T-cell (primary cell): Measurements from ENCODE around the gene C2orf76. TPM values are rescaled to one million over a fixed set of nuclear protein-coding genes. Genes with fewer than 3 reads are reported as not detected.

Source experiments
- ATAC-seq, 4 experiments: fragments of 200-7000 bp in 3 of 4; fragments of 150-1000 bp in 1 of 4; cut with Tn5 transposase; replicated peaks in 1 of 4; 1 replicate in 3 of 4; 2 replicates in 1 of 4; pipeline ENCODE4 v1.10.0; 2021; ENCODE audit warnings: moderate library complexity in 3 of 4, mild to moderate bottlenecking in 2 of 4, moderate number of reproducible peaks in 1 of 4
- CTCF ChIA-PET, 2 donors: fragments of 300-600 bp; sonication (Branson Sonifier 250); formaldehyde crosslinking; loops; one replicate each; lab custom pipeline; 2022; ENCODE audit warnings: antibody characterized with exemption in 2 of 2; lab: Charles Lee
- POLR2A ChIA-PET, 2 donors: fragments of 300-600 bp; sonication (Branson Sonifier 250); formaldehyde crosslinking; loops; one replicate each; lab custom pipeline; 2022; ENCODE audit warnings: antibody characterized with exemption in 2 of 2; lab: Charles Lee
- DNase-seq, 35 experiments: peaks; one replicate each; pipeline versions ENCODE4 v3.0.0 to v3.0.0-alpha.2; 2013 to 2023
- H3K27ac ChIP-seq: one replicate; pipeline ENCODE4 v1.5.1; 2013; ENCODE audit warnings: low read length
- H3K27me3 ChIP-seq, 2 experiments: replicated peaks in 1 of 2; 1 replicate in 1 of 2; 2 replicates in 1 of 2; pipeline versions ENCODE4 v1.6.1 to v1.7.0; 2013; ENCODE audit warnings: low read length in 1 of 2, mixed read lengths in 1 of 2; ENCODE audit not compliant: control insufficient read depth in 2 of 2, insufficient read depth in 2 of 2; ENCODE audit errors: extremely low read depth in 1 of 2
- H3K36me3 ChIP-seq, 2 donors: 1 replicate in 1 of 2; 2 replicates in 1 of 2; pipeline versions ENCODE4 v1.6.1 to v1.7.0; 2013; ENCODE audit warnings: low read length in 1 of 2; ENCODE audit not compliant: control insufficient read depth in 2 of 2, insufficient read depth in 1 of 2; ENCODE audit errors: extremely low read depth in 1 of 2
- H3K4me1 ChIP-seq, 2 experiments: 1 replicate in 1 of 2; 2 replicates in 1 of 2; pipeline versions ENCODE4 v1.6.1 to v1.7.0; 2013; ENCODE audit warnings: low read length in 2 of 2, mixed read lengths in 1 of 2; ENCODE audit not compliant: insufficient read depth in 2 of 2, control insufficient read depth in 1 of 2; ENCODE audit errors: extremely low read depth in 1 of 2
- H3K4me3 ChIP-seq, 2 donors: 1 replicate in 1 of 2; 2 replicates in 1 of 2; pipeline versions ENCODE4 v1.5.1 to v1.7.0; 2013; ENCODE audit warnings: mild to moderate bottlenecking in 2 of 2, low read length in 1 of 2, moderate library complexity in 1 of 2; ENCODE audit not compliant: control insufficient read depth in 1 of 2; ENCODE audit errors: extremely low read depth in 1 of 2
- H3K9me3 ChIP-seq: 2 replicates; pipeline ENCODE4 v1.7.0; 2013
- H3K27ac Mint-ChIP-seq, 2 donors: one replicate each; pipeline ENCODE4 v1.8.0; 2020 to 2021; ENCODE audit warnings: mild to moderate bottlenecking in 2 of 2, mixed read lengths in 2 of 2
- H3K27me3 Mint-ChIP-seq, 2 donors: one replicate each; pipeline ENCODE4 v1.8.0; 2021 to 2022; ENCODE audit warnings: mixed read lengths in 2 of 2
- H3K36me3 Mint-ChIP-seq: one replicate; pipeline ENCODE4 v1.8.0; 2021; ENCODE audit warnings: mixed read lengths
- H3K4me1 Mint-ChIP-seq, 3 donors: one replicate each; pipeline ENCODE4 v1.8.0; 2020 to 2022; ENCODE audit warnings: mixed read lengths in 3 of 3, mild to moderate bottlenecking in 1 of 3
- H3K4me3 Mint-ChIP-seq, 3 donors: one replicate each; pipeline ENCODE4 v1.8.0; 2020 to 2022; ENCODE audit warnings: mild to moderate bottlenecking in 3 of 3, mixed read lengths in 3 of 3, moderate library complexity in 3 of 3
- H3K9me3 Mint-ChIP-seq, 3 donors: one replicate each; pipeline ENCODE4 v1.8.0; 2020 to 2022; ENCODE audit warnings: mixed read lengths in 3 of 3
- WGBS: methylation state at CpG from one replicate; pipeline ENCODE4 v1.1.5; 2013; ENCODE audit warnings: missing lambda C conversion rate; ENCODE audit not compliant: insufficient coverage; 5-methylcytosine and 5-hydroxymethylcytosine counted together
- total RNA-seq, 35 experiments: library from RNA in 6 of 35; stranded (reverse) in 6 of 35; fragments of 120-200 nt in 1 of 35; gene quantifications; one replicate each; pipeline versions ENCODE4 v1.2.1 to v1.2.4 and lab custom pipeline; 2013 to 2026

The C2orf76 gene
- total RNA-seq, 5 donors from 2014 or later (not counting 1 experiment from before 2014, with no cell fraction given) = 5.2 to 9.0 (median 7.4) TPM

- Histone ChIP-seq H3K9me3 (no peaks in the 10 kb centered on the region), H3K4me1 (no peaks in the 10 kb centered on the region), H3K27me3 (peaks cover 0 to 23% of the 10 kb centered on the region in 2 experiments), H3K36me3 (no peaks in the 10 kb centered on the region), H3K4me3 (no peak overlapping the region), H3K27ac (no peak overlapping the region)
- Mint-ChIP-seq H3K27ac (no peak overlapping the region), H3K9me3 (no peaks in the 10 kb centered on the region), H3K4me3 (no peak overlapping the region), H3K4me1 (no peaks in the 10 kb centered on the region), H3K36me3 (no peaks in the 10 kb centered on the region), H3K27me3 (peaks cover 0 to 17% of the 10 kb centered on the region in 2 donors)
- ChIA-PET POLR2A (no interaction called here), CTCF (no interaction called here)
- DNase-seq = no peak
- ATAC-seq = no peak
These were observed 99.0 kb downstream of the C2orf76 start for GRCh38 chr2:119267604-119268003.

GRCh38 chr2:119266091-119266589, 100.5 kb downstream of the C2orf76 start:
- no peaks in the 10 kb centered on the region for H3K4me1 Mint-ChIP-seq
- no peaks in the 10 kb centered on the region for H3K4me1 ChIP-seq
- no peak overlapping the region for H3K27ac ChIP-seq
- H3K27me3 Mint-ChIP-seq = peaks cover 0 to 18% of the 10 kb centered on the region in 2 donors
- DNase-seq (no peak), ATAC-seq (no peak)
- H3K27ac Mint-ChIP-seq = no peak overlapping the region
- H3K4me3 Mint-ChIP-seq = no peak overlapping the region
- peaks cover 0 to 23% of the 10 kb centered on the region in 2 experiments for H3K27me3 ChIP-seq
- CTCF ChIA-PET = no interaction called here
- WGBS = 90% methylated on average over 5 of the region's 8 CpGs
- H3K9me3 ChIP-seq = no peaks in the 10 kb centered on the region
- no peak overlapping the region for H3K4me3 ChIP-seq
- no peaks in the 10 kb centered on the region for H3K36me3 ChIP-seq
- H3K9me3 Mint-ChIP-seq = no peaks in the 10 kb centered on the region
- no peaks in the 10 kb centered on the region for H3K36me3 Mint-ChIP-seq
- POLR2A ChIA-PET = no interaction called here

- ChIA-PET CTCF (no interaction called here), POLR2A (no interaction called here)
- Histone ChIP-seq H3K27ac (no peak overlapping the region), H3K4me1 (no peaks in the 10 kb centered on the region), H3K27me3 (peaks cover 0 to 23% of the 10 kb centered on the region in 2 experiments), H3K36me3 (no peaks in the 10 kb centered on the region), H3K4me3 (no peak overlapping the region), H3K9me3 (no peaks in the 10 kb centered on the region)
- Mint-ChIP-seq H3K27ac (no peak overlapping the region), H3K27me3 (peaks cover 0 to 18% of the 10 kb centered on the region in 2 donors), H3K4me3 (no peak overlapping the region), H3K36me3 (no peaks in the 10 kb centered on the region), H3K9me3 (no peaks in the 10 kb centered on the region), H3K4me1 (no peaks in the 10 kb centered on the region)
- ATAC-seq (no peak), DNase-seq (no peak)
- 64% methylated on average over 6 of the region's 6 CpGs for WGBS
These were observed 101.0 kb downstream of the C2orf76 start for GRCh38 chr2:119265693-119266066.

- H3K36me3 Mint-ChIP-seq = no peaks in the 10 kb centered on the region
- ATAC-seq (peak in 2 of 4 experiments; percentile 56 to 58), DNase-seq (peak in 10 of 35 experiments; percentile 3 to 33 (median 10))
- no peak overlapping the region for H3K4me3 ChIP-seq
- peaks cover 0 to 23% of the 10 kb centered on the region in 2 experiments for H3K27me3 ChIP-seq
- ChIA-PET POLR2A (no interaction called here), CTCF (interaction anchor here in 1 of 2 donors (0.6 to 0.8 kb wide), 2 partner anchors 17 to 1076 kb away, joined by 3 read pairs; no protein-coding TSS in a partner anchor)
- no peaks in the 10 kb centered on the region for H3K4me1 ChIP-seq
- H3K36me3 ChIP-seq = no peaks in the 10 kb centered on the region
- H3K27ac ChIP-seq = no peak overlapping the region
- no peak overlapping the region for H3K27ac Mint-ChIP-seq
- H3K4me1 Mint-ChIP-seq = no peaks in the 10 kb centered on the region
- no peaks in the 10 kb centered on the region for H3K9me3 Mint-ChIP-seq
- H3K27me3 Mint-ChIP-seq = peaks cover 0 to 18% of the 10 kb centered on the region in 2 donors
- H3K4me3 Mint-ChIP-seq = no peak overlapping the region
- WGBS = 78% methylated on average over 7 of the region's 13 CpGs
- no peaks in the 10 kb centered on the region for H3K9me3 ChIP-seq
These were observed 101.6 kb downstream of the C2orf76 start for GRCh38 chr2:119264781-119265692.

GRCh38 chr2:119263656-119264055, 103.0 kb downstream of the C2orf76 start:
- CTCF ChIA-PET = no interaction called here
- Histone ChIP-seq H3K36me3 (no peaks in the 10 kb centered on the region), H3K9me3 (no peaks in the 10 kb centered on the region), H3K4me3 (no peak overlapping the region), H3K27ac (no peak overlapping the region), H3K4me1 (no peaks in the 10 kb centered on the region), H3K27me3 (peaks cover 0 to 29% of the 10 kb centered on the region in 2 experiments)
- Mint-ChIP-seq H3K27ac (no peak overlapping the region), H3K36me3 (no peaks in the 10 kb centered on the region), H3K4me1 (no peaks in the 10 kb centered on the region), H3K9me3 (no peaks in the 10 kb centered on the region), H3K27me3 (peaks cover 0 to 18% of the 10 kb centered on the region in 2 donors), H3K4me3 (no peak overlapping the region)
- ATAC-seq (no peak), DNase-seq (no peak)
- POLR2A ChIA-PET = no interaction called here
- WGBS = 100% methylated on average over 1 of the region's 5 CpGs

- H3K27me3 Mint-ChIP-seq = peaks cover 0 to 18% of the 10 kb centered on the region in 2 donors
- H3K4me1 Mint-ChIP-seq = no peaks in the 10 kb centered on the region
- 92% methylated on average over 22 of the region's 23 CpGs for WGBS
- Histone ChIP-seq H3K27ac (no peak overlapping the region), H3K36me3 (no peaks in the 10 kb centered on the region), H3K27me3 (peaks cover 0 to 29% of the 10 kb centered on the region in 2 experiments), H3K4me1 (no peaks in the 10 kb centered on the region), H3K4me3 (no peak overlapping the region), H3K9me3 (no peaks in the 10 kb centered on the region)
- no peak for DNase-seq
- ChIA-PET POLR2A (no interaction called here), CTCF (no interaction called here)
- no peak overlapping the region for H3K4me3 Mint-ChIP-seq
- no peak for ATAC-seq
- no peaks in the 10 kb centered on the region for H3K9me3 Mint-ChIP-seq
- no peak overlapping the region for H3K27ac Mint-ChIP-seq
- no peaks in the 10 kb centered on the region for H3K36me3 Mint-ChIP-seq
These were observed 103.6 kb downstream of the C2orf76 start for GRCh38 chr2:119263025-119263424.
